Astrocyte (in vitro differentiated cells and primary cell): ENCODE results near the gene RNF207. TPM values are rescaled to one million over a fixed set of nuclear protein-coding genes. Genes with fewer than 3 reads are reported as not detected.

ENCODE experiments used
- DNase-seq: peaks from one replicate; pipeline ENCODE4 v3.0.0-alpha.2; 2010; ENCODE audit warnings: low read depth
- FAIRE-seq: peaks from 2 replicates; lab custom pipeline; 2011; peaks lifted over from hg19 to GRCh38; lab: Jason Lieb, UNC
- H2AFZ ChIP-seq: 2 replicates; pipeline ENCODE4 v1.6.0; 2012; ENCODE audit warnings: low read depth, low read length, inconsistent platforms
- H3K27ac ChIP-seq: 2 replicates; pipeline ENCODE4 v1.5.1; 2011; ENCODE audit warnings: low read depth, low read length, inconsistent platforms
- H3K27me3 ChIP-seq: 2 replicates; pipeline ENCODE4 v1.6.0; 2011; ENCODE audit warnings: low read length, inconsistent platforms; ENCODE audit not compliant: insufficient read depth
- H3K36me3 ChIP-seq: 2 replicates; pipeline ENCODE4 v1.5.1; 2011; ENCODE audit warnings: low read length, inconsistent platforms; ENCODE audit not compliant: insufficient read depth
- H3K4me1 ChIP-seq: 2 replicates; pipeline ENCODE4 v1.5.1; 2011; ENCODE audit warnings: low read length, inconsistent platforms; ENCODE audit not compliant: insufficient read depth
- H3K4me2 ChIP-seq: 2 replicates; pipeline ENCODE4 v1.6.0; 2012; ENCODE audit warnings: low read length, inconsistent platforms
- H3K4me3 ChIP-seq: 2 replicates; pipeline ENCODE4 v1.5.1; 2011; ENCODE audit warnings: low read depth, mild to moderate bottlenecking, low read length, inconsistent platforms; ENCODE audit not compliant: insufficient read depth
- H3K79me2 ChIP-seq: 2 replicates; pipeline ENCODE4 v1.6.0; 2012; ENCODE audit warnings: mild to moderate bottlenecking, low read length, inconsistent platforms; ENCODE audit not compliant: insufficient read depth
- H3K9ac ChIP-seq: 2 replicates; pipeline ENCODE4 v1.6.0; 2012; ENCODE audit warnings: mild to moderate bottlenecking, low read length, inconsistent platforms
- H3K9me3 ChIP-seq: 2 replicates; pipeline ENCODE4 v1.5.1; 2012; ENCODE audit warnings: low read depth, mild to moderate bottlenecking, low read length, inconsistent platforms; ENCODE audit not compliant: insufficient read depth
- H4K20me1 ChIP-seq: 2 replicates; pipeline ENCODE4 v1.6.0; 2012; ENCODE audit warnings: low read length, inconsistent platforms; ENCODE audit not compliant: insufficient read depth
- H3K27ac Mint-ChIP-seq: one replicate; pipeline ENCODE4 v1.8.0; 2021; ENCODE audit warnings: mild to moderate bottlenecking, mixed read lengths; ENCODE audit not compliant: unreplicated experiment
- H3K27me3 Mint-ChIP-seq: one replicate; pipeline ENCODE4 v1.8.0; 2021; ENCODE audit warnings: low read depth, mixed read lengths; ENCODE audit not compliant: unreplicated experiment
- H3K36me3 Mint-ChIP-seq: one replicate; pipeline ENCODE4 v1.8.0; 2021; ENCODE audit warnings: low read depth, mixed read lengths; ENCODE audit not compliant: unreplicated experiment
- H3K4me1 Mint-ChIP-seq: one replicate; pipeline ENCODE4 v1.8.0; 2021; ENCODE audit warnings: low read depth, mixed read lengths; ENCODE audit not compliant: unreplicated experiment
- H3K4me3 Mint-ChIP-seq: one replicate; pipeline ENCODE4 v1.8.0; 2021; ENCODE audit warnings: mild to moderate bottlenecking, moderate library complexity, mixed read lengths; ENCODE audit not compliant: unreplicated experiment
- H3K9me3 Mint-ChIP-seq: one replicate; pipeline ENCODE4 v1.8.0; 2021; ENCODE audit warnings: mild to moderate bottlenecking, mixed read lengths; ENCODE audit not compliant: unreplicated experiment
- EZH2 ChIP-seq: IDR thresholded peaks from 2 replicates; pipeline ENCODE4 v1.6.1; 2012; ENCODE audit warnings: mild to moderate bottlenecking, low read length, inconsistent platforms; ENCODE audit not compliant: insufficient read depth
- total RNA-seq: library from RNA; stranded (reverse); gene quantifications from 2 replicates; pipeline ENCODE4 v1.2.1, GENCODE V29; 2021
- TF ChIP-seq, protein P1 (sequence below): IDR thresholded peaks from 2 replicates; pipeline ENCODE4 v1.5.1; 2011; ENCODE audit warnings: low read depth, mild to moderate bottlenecking, inconsistent platforms, low read length, moderate library complexity; ENCODE audit not compliant: insufficient read depth

The RNF207 gene
- total RNA-seq, 1 donor from 2014 or later: 4.7 TPM

- H4K20me1 ChIP-seq: no peaks in the 10 kb centered on the region
- H3K9me3 ChIP-seq: peaks cover 6% of the 10 kb centered on the region
- Mint-ChIP-seq H3K27me3 (peaks cover 32% of the 10 kb centered on the region), H3K9me3 (no peaks in the 10 kb centered on the region), H3K4me3 (no peak overlapping the region), H3K27ac (no peak overlapping the region), H3K4me1 (no peaks in the 10 kb centered on the region), H3K36me3 (no peaks in the 10 kb centered on the region)
- no peaks in the 10 kb centered on the region for H3K79me2 ChIP-seq
- no peak overlapping the region for H2AFZ ChIP-seq
- no peaks in the 10 kb centered on the region for H3K36me3 ChIP-seq
- no peaks in the 10 kb centered on the region for H3K4me1 ChIP-seq
- no peak for TF ChIP-seq EZH2
- TF ChIP-seq, protein P1, sequence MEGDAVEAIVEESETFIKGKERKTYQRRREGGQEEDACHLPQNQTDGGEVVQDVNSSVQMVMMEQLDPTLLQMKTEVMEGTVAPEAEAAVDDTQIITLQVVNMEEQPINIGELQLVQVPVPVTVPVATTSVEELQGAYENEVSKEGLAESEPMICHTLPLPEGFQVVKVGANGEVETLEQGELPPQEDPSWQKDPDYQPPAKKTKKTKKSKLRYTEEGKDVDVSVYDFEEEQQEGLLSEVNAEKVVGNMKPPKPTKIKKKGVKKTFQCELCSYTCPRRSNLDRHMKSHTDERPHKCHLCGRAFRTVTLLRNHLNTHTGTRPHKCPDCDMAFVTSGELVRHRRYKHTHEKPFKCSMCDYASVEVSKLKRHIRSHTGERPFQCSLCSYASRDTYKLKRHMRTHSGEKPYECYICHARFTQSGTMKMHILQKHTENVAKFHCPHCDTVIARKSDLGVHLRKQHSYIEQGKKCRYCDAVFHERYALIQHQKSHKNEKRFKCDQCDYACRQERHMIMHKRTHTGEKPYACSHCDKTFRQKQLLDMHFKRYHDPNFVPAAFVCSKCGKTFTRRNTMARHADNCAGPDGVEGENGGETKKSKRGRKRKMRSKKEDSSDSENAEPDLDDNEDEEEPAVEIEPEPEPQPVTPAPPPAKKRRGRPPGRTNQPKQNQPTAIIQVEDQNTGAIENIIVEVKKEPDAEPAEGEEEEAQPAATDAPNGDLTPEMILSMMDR: no peak
- peaks cover 16% of the 10 kb centered on the region for H3K27me3 ChIP-seq
- FAIRE-seq (no peak), DNase-seq (no peak)
- no peak overlapping the region for H3K27ac ChIP-seq
- no peak overlapping the region for H3K4me3 ChIP-seq
- H3K9ac ChIP-seq: no peak overlapping the region
- H3K4me2 ChIP-seq: no peak overlapping the region
Observed at GRCh38 chr1:6172549-6172948, 33.4 kb upstream of the RNF207 start.

- no peaks in the 10 kb centered on the region for H3K4me1 ChIP-seq
- no peak overlapping the region for H3K27ac ChIP-seq
- H2AFZ ChIP-seq: no peak overlapping the region
- no peaks in the 10 kb centered on the region for H3K4me1 Mint-ChIP-seq
- DNase-seq: no peak
- no peaks in the 10 kb centered on the region for H3K36me3 ChIP-seq
- H3K4me2 ChIP-seq: no peak overlapping the region
- no peak overlapping the region for H3K4me3 ChIP-seq
- FAIRE-seq: no peak
- no peaks in the 10 kb centered on the region for H3K9me3 Mint-ChIP-seq
- TF ChIP-seq EZH2: no peak
- TF ChIP-seq, protein P1: no peak
- H3K9ac ChIP-seq: no peak overlapping the region
- H3K9me3 ChIP-seq: peaks cover 6% of the 10 kb centered on the region
- H3K27ac Mint-ChIP-seq: no peak overlapping the region
- H3K36me3 Mint-ChIP-seq: no peaks in the 10 kb centered on the region
- H3K79me2 ChIP-seq: no peaks in the 10 kb centered on the region
- H3K27me3 Mint-ChIP-seq: peaks cover 18% of the 10 kb centered on the region
- peaks cover 30% of the 10 kb centered on the region for H3K27me3 ChIP-seq
- no peak overlapping the region for H3K4me3 Mint-ChIP-seq
- peaks cover 13% of the 10 kb centered on the region for H4K20me1 ChIP-seq
Observed at GRCh38 chr1:6174621-6175410, 31.1 kb upstream of the RNF207 start.

- Mint-ChIP-seq H3K27me3 (peaks cover 18% of the 10 kb centered on the region), H3K9me3 (no peaks in the 10 kb centered on the region), H3K4me3 (no peak overlapping the region), H3K27ac (no peak overlapping the region), H3K4me1 (no peaks in the 10 kb centered on the region), H3K36me3 (no peaks in the 10 kb centered on the region)
- FAIRE-seq (no peak), DNase-seq (no peak)
- Histone ChIP-seq H3K9me3 (peaks cover 6% of the 10 kb centered on the region), H4K20me1 (peaks cover 13% of the 10 kb centered on the region), H3K79me2 (no peaks in the 10 kb centered on the region), H3K27me3 (peaks cover 30% of the 10 kb centered on the region), H3K4me2 (no peak overlapping the region), H3K9ac (no peak overlapping the region), H3K36me3 (no peaks in the 10 kb centered on the region), H3K4me3 (no peak overlapping the region), H3K4me1 (no peaks in the 10 kb centered on the region), H3K27ac (no peak overlapping the region), H2AFZ (no peak overlapping the region)
- no peak for TF ChIP-seq EZH2
- TF ChIP-seq, protein P1: no peak
Observed at GRCh38 chr1:6175411-6175828, 30.5 kb upstream of the RNF207 start.
